Sigmoid colon (tissue), 4 donors: ENCODE measurements around the gene SCRN1.

Experiments
- CTCF ChIP-seq, 4 experiments: fragments of 450-650 bp in 3 of 4; fragments of 200-600 bp in 1 of 4; IDR thresholded peaks; one replicate each; pipeline ENCODE4 v1.5.1; 2016 to 2019; ENCODE audit warnings: antibody characterized with exemption in 4 of 4, mild to moderate bottlenecking in 3 of 4, moderate library complexity in 2 of 4
- EP300 ChIP-seq, 4 donors: sonication (generic); formaldehyde crosslinking; IDR thresholded peaks; one replicate each; pipeline ENCODE4 v1.6.1; 2017; ENCODE audit warnings: antibody characterized with exemption in 4 of 4
- POLR2A ChIP-seq, 2 donors: fragments of 450-650 bp; IDR thresholded peaks; one replicate each; pipeline ENCODE4 v1.6.1; 2016; ENCODE audit warnings: antibody characterized with exemption in 2 of 2, mild to moderate bottlenecking in 2 of 2, moderate library complexity in 2 of 2

GRCh38 chr7:29919790-29920189 is 69.8 kb downstream of the SCRN1 start:
- no peak for TF ChIP-seq CTCF (IDR thresholded peaks at IDR 0.05)
- TF ChIP-seq EP300 (IDR thresholded peaks at IDR 0.05) = no peak
- TF ChIP-seq POLR2A (IDR thresholded peaks at IDR 0.05) = no peak
